ENCODE measurements around the gene KIF17.

- TF ChIP-seq, protein P1, sequence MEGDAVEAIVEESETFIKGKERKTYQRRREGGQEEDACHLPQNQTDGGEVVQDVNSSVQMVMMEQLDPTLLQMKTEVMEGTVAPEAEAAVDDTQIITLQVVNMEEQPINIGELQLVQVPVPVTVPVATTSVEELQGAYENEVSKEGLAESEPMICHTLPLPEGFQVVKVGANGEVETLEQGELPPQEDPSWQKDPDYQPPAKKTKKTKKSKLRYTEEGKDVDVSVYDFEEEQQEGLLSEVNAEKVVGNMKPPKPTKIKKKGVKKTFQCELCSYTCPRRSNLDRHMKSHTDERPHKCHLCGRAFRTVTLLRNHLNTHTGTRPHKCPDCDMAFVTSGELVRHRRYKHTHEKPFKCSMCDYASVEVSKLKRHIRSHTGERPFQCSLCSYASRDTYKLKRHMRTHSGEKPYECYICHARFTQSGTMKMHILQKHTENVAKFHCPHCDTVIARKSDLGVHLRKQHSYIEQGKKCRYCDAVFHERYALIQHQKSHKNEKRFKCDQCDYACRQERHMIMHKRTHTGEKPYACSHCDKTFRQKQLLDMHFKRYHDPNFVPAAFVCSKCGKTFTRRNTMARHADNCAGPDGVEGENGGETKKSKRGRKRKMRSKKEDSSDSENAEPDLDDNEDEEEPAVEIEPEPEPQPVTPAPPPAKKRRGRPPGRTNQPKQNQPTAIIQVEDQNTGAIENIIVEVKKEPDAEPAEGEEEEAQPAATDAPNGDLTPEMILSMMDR (IDR thresholded peaks at IDR 0.05) = no peak
- no peak for TF ChIP-seq POLR2A (IDR thresholded peaks at IDR 0.05)
These were observed 73.4 kb downstream of the KIF17 start for GRCh38 chr1:20644416-20644815.
